IMR-90 (cell line): ENCODE measurements around the gene RBFOX1. TPM values are rescaled to one million over a fixed set of nuclear protein-coding genes. Genes with fewer than 3 reads are reported as not detected.

Experiments
- ATAC-seq: fragments of 200-7000 bp; cut with Tn5 transposase; 2 replicates; pipeline ENCODE4 v1.9.1; 2020; ENCODE audit warnings: low read depth, mild to moderate bottlenecking, moderate library complexity
- BruUV-seq: library from RNA; stranded (reverse); fragments of 400-500 nt; replicated peaks from 2 replicates; lab custom pipeline; 2021; lab: Mats Ljungman, UMichigan
- CTCF ChIA-PET: fragments of 300-600 bp; formaldehyde crosslinking; extraction: SDS; loops from one replicate; lab custom pipeline; 2021; ENCODE audit warnings: antibody characterized with exemption; lab: Yijun Ruan, JAX
- POLR2A ChIA-PET: fragments of 300-600 bp; sonication (Branson Sonifier 250); formaldehyde crosslinking; loops from one replicate; lab custom pipeline; 2022; ENCODE audit warnings: antibody characterized with exemption; ENCODE audit not compliant: unreplicated experiment; lab: Charles Lee
- DNase-seq: peaks from one replicate; pipeline ENCODE4 v3.0.0; 2013
- H2AFZ ChIP-seq: replicated peaks from 2 replicates; pipeline ENCODE3; 2013; ENCODE audit warnings: low read length, mild to moderate bottlenecking; ENCODE audit not compliant: poor library complexity
- H2AK5ac ChIP-seq: 2 replicates; pipeline ENCODE4 v1.6.1; 2013; ENCODE audit warnings: low read depth, low read length, inconsistent platforms
- H2AK9ac ChIP-seq: replicated peaks from 2 replicates; pipeline ENCODE3; 2013; ENCODE audit warnings: mild to moderate bottlenecking, low read depth, low read length, moderate library complexity; ENCODE audit not compliant: poor library complexity
- H2BK120ac ChIP-seq: 2 replicates; pipeline ENCODE4 v1.6.1; 2013; ENCODE audit warnings: low read depth, low read length, inconsistent platforms
- H2BK15ac ChIP-seq: 3 replicates; pipeline ENCODE4 v1.6.1; 2013; ENCODE audit warnings: low read depth, low read length, inconsistent platforms
- H2BK20ac ChIP-seq: 2 replicates; pipeline ENCODE4 v1.6.1; 2013; ENCODE audit warnings: low read depth, mild to moderate bottlenecking, inconsistent platforms, low read length, moderate library complexity
- H2BK5ac ChIP-seq: 2 replicates; pipeline ENCODE4 v1.6.1; 2013; ENCODE audit warnings: mild to moderate bottlenecking, low read depth, low read length, inconsistent platforms; ENCODE audit not compliant: poor library complexity, severe bottlenecking
- H3K14ac ChIP-seq: replicated peaks from 2 replicates; pipeline ENCODE4 v1.6.1; 2013; ENCODE audit warnings: low read depth, low read length, inconsistent platforms
- H3K18ac ChIP-seq: 2 replicates; pipeline ENCODE4 v1.6.1; 2013; ENCODE audit warnings: low read depth, low read length, control low read depth
- H3K23ac ChIP-seq: 2 replicates; pipeline ENCODE4 v1.6.1; 2013; ENCODE audit warnings: low read depth, low read length, inconsistent platforms
- H3K27ac ChIP-seq: 2 replicates; pipeline ENCODE4 v1.5.1; 2013; ENCODE audit warnings: mild to moderate bottlenecking, control low read depth, low read length; ENCODE audit not compliant: insufficient read depth
- H3K27me3 ChIP-seq: 2 replicates; pipeline ENCODE4 v1.6.1; 2013; ENCODE audit warnings: low read length; ENCODE audit not compliant: control insufficient read depth, insufficient read depth
- H3K36me3 ChIP-seq: 2 replicates; pipeline ENCODE4 v1.6.1; 2013; ENCODE audit warnings: low read length, mixed read lengths; ENCODE audit not compliant: control insufficient read depth, insufficient read depth
- H3K4ac ChIP-seq: 2 replicates; pipeline ENCODE4 v1.6.1; 2013; ENCODE audit warnings: low read depth, low read length, inconsistent platforms
- H3K4me1 ChIP-seq: 2 replicates; pipeline ENCODE4 v1.6.1; 2013; ENCODE audit warnings: low read length, mixed read lengths; ENCODE audit not compliant: control insufficient read depth, insufficient read depth
- H3K4me2 ChIP-seq: 2 replicates; pipeline ENCODE4 v1.6.1; 2013; ENCODE audit warnings: low read depth, mild to moderate bottlenecking, control low read depth, low read length, moderate library complexity
- H3K4me3 ChIP-seq: 2 replicates; pipeline ENCODE4 v1.5.1; 2013; ENCODE audit warnings: low read depth, mild to moderate bottlenecking, control low read depth, low read length, moderate library complexity; ENCODE audit not compliant: insufficient read depth
- H3K56ac ChIP-seq: 2 replicates; pipeline ENCODE4 v1.6.1; 2013; ENCODE audit warnings: low read length, inconsistent platforms; ENCODE audit not compliant: insufficient read depth; ENCODE audit errors: extremely low read depth
- H3K79me1 ChIP-seq, 2 experiments: 2 replicates each; pipeline ENCODE4 v1.6.1; 2013; ENCODE audit warnings: low read length in 2 of 2, inconsistent platforms in 1 of 2, low read depth in 1 of 2
- H3K9ac ChIP-seq: 2 replicates; pipeline ENCODE4 v1.6.1; 2013; ENCODE audit warnings: low read depth, low read length, control low read depth
- H3K9me1 ChIP-seq: 2 replicates; pipeline ENCODE4 v1.6.1; 2013; ENCODE audit warnings: low read length, inconsistent platforms; ENCODE audit not compliant: insufficient read depth
- H3K9me3 ChIP-seq: 2 replicates; pipeline ENCODE4 v1.6.1; 2013; ENCODE audit warnings: low read length; ENCODE audit not compliant: control insufficient read depth, insufficient read depth
- H4K20me1 ChIP-seq: 2 replicates; pipeline ENCODE4 v1.6.1; 2013; ENCODE audit warnings: low read length, inconsistent platforms; ENCODE audit not compliant: insufficient read depth
- H4K5ac ChIP-seq: 2 replicates; pipeline ENCODE4 v1.6.1; 2013; ENCODE audit warnings: mild to moderate bottlenecking, low read depth, low read length, control low read depth
- H4K8ac ChIP-seq, 2 experiments: 2 replicates each; pipeline ENCODE4 v1.6.1; 2013; ENCODE audit warnings: low read depth in 2 of 2, low read length in 2 of 2, control low read depth in 1 of 2, inconsistent platforms in 1 of 2
- H4K91ac ChIP-seq: 2 replicates; pipeline ENCODE4 v1.6.1; 2013; ENCODE audit warnings: low read depth, low read length, inconsistent platforms; ENCODE audit not compliant: insufficient read depth
- BHLHE40 ChIP-seq: fragments of 150-350 bp; IDR thresholded peaks from 2 replicates; pipeline ENCODE4 v1.6.1; 2016; ENCODE audit warnings: mild to moderate bottlenecking, low read depth, low read length
- CEBPB ChIP-seq: IDR thresholded peaks from 2 replicates; pipeline ENCODE4 v1.6.1; 2012; ENCODE audit warnings: low read depth, low read length, improper control_type of control experiment
- FOS ChIP-seq: fragments of 150-350 bp; IDR thresholded peaks from 2 replicates; pipeline ENCODE4 v1.6.1; 2016; ENCODE audit warnings: low read depth, low read length
- MAFK ChIP-seq: IDR thresholded peaks from 2 replicates; pipeline ENCODE4 v1.6.1; 2012; ENCODE audit warnings: low read depth, low read length, improper control_type of control experiment
- MAZ ChIP-seq: IDR thresholded peaks from 2 replicates; pipeline ENCODE4 v1.6.1; 2012; ENCODE audit warnings: low read depth, mild to moderate bottlenecking, low read length, improper control_type of control experiment, moderate library complexity, borderline replicate concordance
- NFE2L2 ChIP-seq: fragments of 150-350 bp; IDR thresholded peaks from 2 replicates; pipeline ENCODE4 v1.6.1; 2016; ENCODE audit warnings: low read depth, mild to moderate bottlenecking, low read length
- POLR2A ChIP-seq: IDR thresholded peaks from 2 replicates; pipeline ENCODE4 v1.6.1; 2012; ENCODE audit warnings: mild to moderate bottlenecking, low read depth, low read length
- RAD21 ChIP-seq: IDR thresholded peaks from 2 replicates; pipeline ENCODE4 v1.6.1; 2012; ENCODE audit warnings: low read length, improper control_type of control experiment
- RCOR1 ChIP-seq: IDR thresholded peaks from 2 replicates; pipeline ENCODE4 v1.6.1; 2012; ENCODE audit warnings: mild to moderate bottlenecking, low read length, improper control_type of control experiment; ENCODE audit not compliant: insufficient replicate concordance
- RFX5 ChIP-seq: IDR thresholded peaks from 2 replicates; pipeline ENCODE4 v1.8.0; 2012; ENCODE audit warnings: low read depth, mild to moderate bottlenecking, low read length, moderate library complexity
- SMC3 ChIP-seq: fragments of 150-350 bp; IDR thresholded peaks from 2 replicates; pipeline ENCODE4 v1.6.1; 2016; ENCODE audit warnings: low read depth, mild to moderate bottlenecking, antibody characterized with exemption, low read length, moderate library complexity
- WGBS, 2 experiments: methylation state at CpG; one replicate each; pipeline versions ENCODE4 v1.1.5 to v1.1.7; 2013; ENCODE audit warnings: missing lambda C conversion rate in 2 of 2; ENCODE audit not compliant: insufficient read length in 1 of 2; ENCODE audit errors: extremely low coverage in 2 of 2; 5-methylcytosine and 5-hydroxymethylcytosine counted together
- dilution Hi-C: fragments of 300-500 bp; cut with HindIII; formaldehyde crosslinking; loops from one replicate; pipeline ENCODE4 v1.14.3; 2018; ENCODE audit warnings: low sequenced_read_pairs; ENCODE audit not compliant: unreplicated experiment
- in situ Hi-C: fragments of 300-500 bp; cut with MboI; formaldehyde crosslinking; loops from 3 replicates; pipeline ENCODE4 v1.14.3; 2019; ENCODE audit warnings: low sequenced_read_pairs, inconsistent platforms, mixed read lengths
- intact Hi-C: fragments of 100-400 bp; cut with micrococcal nuclease; formaldehyde crosslinking; loops from 2 replicates; pipeline ENCODE4 v1.10.0; 2022
- polyA plus RNA-seq, 3 experiments: library from polyadenylated mRNA; depleted of rRNA; stranded (reverse); fragments of >200 nt; gene quantifications; 2 replicates each; pipeline ENCODE4 v1.2.3, GENCODE V29; 2012; ENCODE audit warnings: low replicate concordance in 1 of 3
- total RNA-seq: library from RNA; depleted of rRNA; stranded (reverse); fragments of >200 nt; gene quantifications from 2 replicates; pipeline ENCODE4 v1.2.3, GENCODE V29; 2012

Gene RBFOX1
- total and polyA plus RNA-seq, 2 of the 4 experiments (the other 2 are of a cell fraction): not detected

- no TSS peak for BruUV-seq
- H3K4me3 ChIP-seq: no peak overlapping the region
- H2BK120ac ChIP-seq: no peak overlapping the region
- TF ChIP-seq MAZ: no peak
- no peak for TF ChIP-seq RAD21
- TF ChIP-seq CEBPB: no peak
- no peak for TF ChIP-seq POLR2A
- no peak for TF ChIP-seq SMC3
- TF ChIP-seq BHLHE40: no peak
- no peak for TF ChIP-seq RCOR1
- no peak for TF ChIP-seq FOS
- TF ChIP-seq NFE2L2: no peak
- TF ChIP-seq RFX5: no peak
- no peak for TF ChIP-seq MAFK
- H2BK20ac ChIP-seq: no peak overlapping the region
- dilution Hi-C loops (no loop called here), intact Hi-C loops (no loop called here), in situ Hi-C loops (no loop called here)
- H3K18ac ChIP-seq: no peak overlapping the region
- H2AK9ac ChIP-seq: no peak overlapping the region
- CTCF ChIA-PET: no interaction called here
- H3K27ac ChIP-seq: no peak overlapping the region
- no peak overlapping the region for H3K56ac ChIP-seq
- H3K14ac ChIP-seq: no peak overlapping the region
- H4K5ac ChIP-seq: no peak overlapping the region
- no CpG with 5 or more reads among the region's 3 CpGs for WGBS, 2 experiments
- no peaks in the 10 kb centered on the region for H3K27me3 ChIP-seq
- no peaks in the 10 kb centered on the region for H3K36me3 ChIP-seq
- no peak overlapping the region for H3K23ac ChIP-seq
- H3K4ac ChIP-seq: no peak overlapping the region
- H3K9me1 ChIP-seq: no peaks in the 10 kb centered on the region
- no peak overlapping the region for H2AK5ac ChIP-seq
- H3K9me3 ChIP-seq: peaks cover 2% of the 10 kb centered on the region; the same call in 1 of the 2 replicates
- no peak overlapping the region for H2BK5ac ChIP-seq
- no peaks in the 10 kb centered on the region for H3K79me1 ChIP-seq
- DNase-seq (no peak), ATAC-seq (no peak)
- no peaks in the 10 kb centered on the region for H3K4me1 ChIP-seq
- H4K91ac ChIP-seq: no peak overlapping the region
- no peaks in the 10 kb centered on the region for H4K20me1 ChIP-seq
- H4K8ac ChIP-seq: no peak overlapping the region
- H3K9ac ChIP-seq: no peak overlapping the region
- H2BK15ac ChIP-seq: no peak overlapping the region
- no peak overlapping the region for H2AFZ ChIP-seq
- no peak overlapping the region for H3K4me2 ChIP-seq
- POLR2A ChIA-PET: no interaction called here
These were observed 2.3 kb downstream of the RBFOX1 start for GRCh38 chr16:7334801-7335560.
